ENCODE data around the gene BUD31. TPM values are rescaled to one million over a fixed set of nuclear protein-coding genes. Genes with fewer than 3 reads are reported as not detected.

The BUD31 gene
- total RNA-seq, 1 experiment from 2014 or later, result 104 TPM

DNA sequence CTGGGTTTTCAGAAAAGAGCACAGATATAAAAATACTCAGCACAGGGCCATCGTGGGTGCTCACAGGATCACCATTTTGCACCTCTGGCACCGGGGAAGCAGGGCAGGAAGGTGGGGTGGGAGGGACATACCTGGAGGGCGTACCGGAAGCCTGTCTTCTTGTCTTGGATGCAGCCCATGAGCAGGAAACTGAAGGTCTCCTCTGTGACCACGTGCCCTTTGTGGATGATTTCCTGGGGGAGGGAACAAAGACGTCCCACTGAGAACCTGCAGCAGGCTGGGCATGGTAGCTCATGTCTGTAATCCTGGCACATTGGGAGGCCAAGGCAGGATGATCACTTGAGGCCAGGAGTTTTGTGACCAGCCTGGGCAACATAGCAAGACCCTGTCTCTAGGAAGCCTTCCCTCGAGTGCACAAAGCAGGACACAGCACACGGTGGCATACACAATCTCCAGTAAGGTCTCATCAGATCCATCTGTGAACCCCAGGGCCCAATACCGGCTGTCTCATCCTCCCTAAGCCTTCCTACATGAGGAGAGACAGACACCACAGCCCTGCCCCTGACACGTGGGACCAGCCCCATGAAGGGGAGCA, 20.3 kb downstream of the BUD31 start:
- no peak overlapping the region for H3K14ac ChIP-seq (ENCODE audit: insufficient read depth, low read length)
- Mint-ChIP-seq H3K27me3 (ENCODE audit: low read depth) (no peaks in the 10 kb centered on the region), H3K27ac (no peak overlapping the region; a peak in 1 of 7 replicates), H3K4me1 (no peaks in the 10 kb centered on the region), H3K36me3 (ENCODE audit: insufficient read depth in 1 of 3, low read depth in 3 of 3) (peaks cover 58 to 76% (median 69%) of the 10 kb centered on the region in 3 experiments), H3K4me3 (no peak overlapping the region), H3K9me3 (no peaks in the 10 kb centered on the region)
- no peak overlapping the region for H2BK15ac ChIP-seq (ENCODE audit: low read depth, low read length)
- H3K4me2 ChIP-seq (ENCODE audit: insufficient read depth, insufficient read length, low read length), result no peak overlapping the region
- H3K23ac ChIP-seq (ENCODE audit: insufficient read length, low read depth, low read length), result no peak overlapping the region
- no peak overlapping the region for H4K8ac ChIP-seq (replicated peaks; ENCODE audit: insufficient read length, low read depth, low read length)
- H2BK20ac ChIP-seq (ENCODE audit: low read depth, low read length, poor library complexity, severe bottlenecking), result no peak overlapping the region
- H3K79me1 ChIP-seq (ENCODE audit: insufficient read depth, low read depth, low read length, poor library complexity, severe bottlenecking), result no peaks in the 10 kb centered on the region
- H2BK12ac ChIP-seq (ENCODE audit: insufficient read length, low read depth, low read length), result no peak overlapping the region
- TF ChIP-seq, protein P1, sequence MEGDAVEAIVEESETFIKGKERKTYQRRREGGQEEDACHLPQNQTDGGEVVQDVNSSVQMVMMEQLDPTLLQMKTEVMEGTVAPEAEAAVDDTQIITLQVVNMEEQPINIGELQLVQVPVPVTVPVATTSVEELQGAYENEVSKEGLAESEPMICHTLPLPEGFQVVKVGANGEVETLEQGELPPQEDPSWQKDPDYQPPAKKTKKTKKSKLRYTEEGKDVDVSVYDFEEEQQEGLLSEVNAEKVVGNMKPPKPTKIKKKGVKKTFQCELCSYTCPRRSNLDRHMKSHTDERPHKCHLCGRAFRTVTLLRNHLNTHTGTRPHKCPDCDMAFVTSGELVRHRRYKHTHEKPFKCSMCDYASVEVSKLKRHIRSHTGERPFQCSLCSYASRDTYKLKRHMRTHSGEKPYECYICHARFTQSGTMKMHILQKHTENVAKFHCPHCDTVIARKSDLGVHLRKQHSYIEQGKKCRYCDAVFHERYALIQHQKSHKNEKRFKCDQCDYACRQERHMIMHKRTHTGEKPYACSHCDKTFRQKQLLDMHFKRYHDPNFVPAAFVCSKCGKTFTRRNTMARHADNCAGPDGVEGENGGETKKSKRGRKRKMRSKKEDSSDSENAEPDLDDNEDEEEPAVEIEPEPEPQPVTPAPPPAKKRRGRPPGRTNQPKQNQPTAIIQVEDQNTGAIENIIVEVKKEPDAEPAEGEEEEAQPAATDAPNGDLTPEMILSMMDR (conservative IDR thresholded peaks at IDR 0.05), result no peak
- H3K4me1 ChIP-seq (ENCODE audit: insufficient read depth, low read length), result no peaks in the 10 kb centered on the region
- no peak overlapping the region for H2BK5ac ChIP-seq (ENCODE audit: insufficient read length, low read length)
- no peaks in the 10 kb centered on the region for H3K79me2 ChIP-seq (ENCODE audit: insufficient read depth, low read length)
- no peak overlapping the region for H3K56ac ChIP-seq (ENCODE audit: insufficient read length, low read depth, low read length)
- H3T11ph ChIP-seq (ENCODE audit: low read length), result no peak overlapping the region
- no peak overlapping the region for H2AFZ ChIP-seq (ENCODE audit: low read length)
- H2BK120ac ChIP-seq (ENCODE audit: low read depth, low read length, poor library complexity, severe bottlenecking), result no peak overlapping the region
- H4K91ac ChIP-seq (ENCODE audit: insufficient read length, low read depth, low read length), result no peak overlapping the region
- no peaks in the 10 kb centered on the region for H4K20me1 ChIP-seq (ENCODE audit: control insufficient read depth, insufficient read depth, insufficient read length)
- H3K4ac ChIP-seq (ENCODE audit: low read depth, low read length), result no peak overlapping the region
- H2AK5ac ChIP-seq (ENCODE audit: insufficient read length, low read length), result no peak overlapping the region
- H3K27ac ChIP-seq (ENCODE audit: insufficient read length, low read depth, low read length), result no peak overlapping the region
- DNase-seq, result no peak
- no peak overlapping the region for H3K18ac ChIP-seq (ENCODE audit: insufficient read length, low read depth, low read length)
- no peaks in the 10 kb centered on the region for H3K9me3 ChIP-seq (ENCODE audit: control insufficient read depth, low read depth, low read length)
- H3K9ac ChIP-seq (ENCODE audit: extremely low read depth, insufficient read length, low read length), result no peak overlapping the region
- no peak overlapping the region for H4K5ac ChIP-seq (ENCODE audit: insufficient read length, low read depth, low read length)
- no peaks in the 10 kb centered on the region for H3K27me3 ChIP-seq (ENCODE audit: insufficient read depth, low read length)
- WGBS (ENCODE audit: extremely low coverage, insufficient read length, low lambda C conversion rate), result no CpG with 5 or more reads among the region's 10 CpGs
- no peaks in the 10 kb centered on the region for H3K23me2 ChIP-seq (ENCODE audit: insufficient read length, low read depth, low read length, poor library complexity, severe bottlenecking)

All from H9 (cell line).